ENCODE results near the gene SHMT2. TPM values are rescaled to one million over a fixed set of nuclear protein-coding genes. Genes with fewer than 3 reads are reported as not detected.
A peak's percentile ranks its signal among the peaks of the same experiment; 100 is the strongest.

Gene SHMT2
- total RNA-seq (10 to 100 TPM; 45.2 to 45.3 TPM), polyA plus RNA-seq (10 to 100 TPM; 27.3 to 31.2 (median 28.8) TPM), total RNA-seq (18.3 to 475 (median 40.6) reads per million in 6 experiments)

DNA sequence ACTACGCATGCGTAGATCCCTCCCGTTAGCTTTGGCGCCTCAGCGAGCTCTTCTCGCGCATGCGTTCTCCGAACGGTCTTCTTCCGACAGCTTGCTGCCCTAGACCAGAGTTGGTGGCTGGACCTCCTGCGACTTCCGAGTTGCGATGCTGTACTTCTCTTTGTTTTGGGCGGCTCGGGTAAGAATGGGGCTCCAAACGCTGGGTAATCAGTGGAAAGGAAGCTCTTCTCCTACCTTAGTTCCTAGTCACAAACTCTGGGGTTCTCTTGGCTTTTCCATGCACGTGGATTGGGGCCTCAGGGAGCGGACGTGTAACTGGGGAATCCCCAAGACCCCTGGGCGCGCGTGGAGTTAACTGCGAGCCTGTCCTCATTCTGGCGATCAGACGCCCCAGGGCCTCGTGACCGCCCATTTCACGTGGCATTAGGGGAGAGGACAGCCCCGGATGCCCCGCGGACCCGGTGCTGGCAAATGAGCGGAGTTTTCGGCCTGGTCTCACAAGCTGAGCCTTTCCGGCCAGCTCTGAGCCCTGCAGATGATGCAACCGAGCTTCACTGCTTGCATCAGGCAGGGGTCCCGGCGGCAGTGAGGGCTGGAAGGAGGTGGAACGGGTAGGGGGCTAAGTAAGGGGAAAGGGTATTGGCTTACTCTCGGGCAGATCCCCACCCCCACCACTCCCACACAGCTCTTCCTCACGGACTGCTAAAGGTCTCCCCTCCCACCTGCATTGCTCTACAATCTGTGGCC lies at the start of gene SHMT2:
Gene SHMT2, plus strand, starts transcription at position 78 of the 747 bp plus-strand sequence. Its CDS starts 68 bp downstream, at position 146.
- peak within 1 kb of the TSS; percentile 68 to 95 (median 88) for H3K27ac Mint-ChIP-seq

DNA sequence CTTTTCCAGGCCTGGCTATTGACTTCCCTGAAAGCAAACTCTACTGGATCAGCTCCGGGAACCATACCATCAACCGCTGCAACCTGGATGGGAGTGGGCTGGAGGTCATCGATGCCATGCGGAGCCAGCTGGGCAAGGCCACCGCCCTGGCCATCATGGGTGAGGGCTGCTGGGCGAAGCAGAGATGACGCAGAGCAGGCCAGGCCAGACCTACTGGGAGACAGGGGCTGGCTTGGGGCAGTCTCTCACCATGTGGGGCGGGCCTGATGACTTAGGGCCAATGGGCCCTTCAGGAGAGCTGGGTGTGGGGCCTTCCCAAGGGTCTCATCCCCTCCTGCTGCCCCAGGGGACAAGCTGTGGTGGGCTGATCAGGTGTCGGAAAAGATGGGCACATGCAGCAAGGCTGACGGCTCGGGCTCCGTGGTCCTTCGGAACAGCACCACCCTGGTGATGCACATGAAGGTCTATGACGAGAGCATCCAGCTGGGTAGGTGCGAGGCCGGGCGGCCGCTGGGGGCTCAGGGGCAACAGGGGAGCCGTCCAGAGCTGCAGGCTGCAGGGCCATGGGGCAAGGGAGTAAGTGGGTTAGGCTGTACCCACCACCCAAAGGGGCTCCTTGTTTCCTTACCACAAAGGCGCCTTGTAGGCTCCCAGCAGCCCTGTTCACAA lies 49.1 kb upstream of the SHMT2 start:
- H3K27ac Mint-ChIP-seq, result no peak overlapping the region
- ATAC-seq (no peak), DNase-seq (no peak)
- H3K9me3 Mint-ChIP-seq, result no peaks in the 10 kb centered on the region
- H3K36me3 Mint-ChIP-seq, result no peaks in the 10 kb centered on the region
- no peaks in the 10 kb centered on the region for H3K27me3 Mint-ChIP-seq
- peaks cover 3 to 8% (median 6%) of the 10 kb centered on the region in 4 donors for H3K4me1 Mint-ChIP-seq
- no peak overlapping the region for H3K4me3 Mint-ChIP-seq
- POLR2A ChIA-PET, result interaction anchor here (1.1 kb wide), 1 partner anchor 56 kb away, joined by 3 read pairs; no protein-coding TSS in a partner anchor

More for the DNA sequence above, at the start of gene SHMT2:
- peaks cover 16 to 33% (median 17%) of the 10 kb centered on the region in 5 donors for H3K27me3 Mint-ChIP-seq
- peak; percentile 36 to 66 for ATAC-seq
- H3K4me1 Mint-ChIP-seq, result peaks cover 29 to 69% (median 60%) of the 10 kb centered on the region in 4 donors
- peak within 1 kb of the TSS; percentile 90 to 98 (median 94) for H3K4me3 Mint-ChIP-seq
- peaks cover 0 to 2% (median 0%) of the 10 kb centered on the region in 9 donors for H3K9me3 Mint-ChIP-seq
- peaks cover 0 to 34% (median 21%) of the 10 kb centered on the region in 3 donors for H3K36me3 Mint-ChIP-seq
- DNase-seq, result peak; percentile 79 to 97 (median 90)
- POLR2A ChIA-PET, result interaction anchor here (0.6 to 4.7 kb wide), 8 partner anchors 10 to 1306 kb away, joined by 3 to 37 read pairs (median 4); partner anchors contain the start of gene NXPH4

DNA sequence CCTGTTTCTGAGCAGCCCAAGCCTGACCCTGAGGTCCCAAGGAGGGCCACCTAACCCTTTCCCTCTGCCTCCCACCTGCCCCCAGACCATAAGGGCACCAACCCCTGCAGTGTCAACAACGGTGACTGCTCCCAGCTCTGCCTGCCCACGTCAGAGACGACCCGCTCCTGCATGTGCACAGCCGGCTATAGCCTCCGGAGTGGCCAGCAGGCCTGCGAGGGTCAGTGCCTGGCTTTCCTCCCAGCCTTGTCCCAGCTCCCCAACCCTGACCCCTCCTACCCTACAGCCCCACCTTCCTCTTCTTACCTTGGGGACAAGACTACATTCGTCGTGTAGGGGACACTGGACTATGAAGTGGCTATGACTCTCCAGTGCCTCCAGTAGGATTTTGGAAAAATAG lies 48.4 kb upstream of the SHMT2 start:
- no peaks in the 10 kb centered on the region for H3K9me3 Mint-ChIP-seq
- no peak for DNase-seq
- peaks cover 2 to 7% (median 5%) of the 10 kb centered on the region in 4 donors for H3K4me1 Mint-ChIP-seq
- no peak for ATAC-seq
- no peaks in the 10 kb centered on the region for H3K36me3 Mint-ChIP-seq
- H3K4me3 Mint-ChIP-seq, result no peak overlapping the region
- H3K27me3 Mint-ChIP-seq, result no peaks in the 10 kb centered on the region
- H3K27ac Mint-ChIP-seq, result no peak overlapping the region
- POLR2A ChIA-PET, result no interaction called here

DNA sequence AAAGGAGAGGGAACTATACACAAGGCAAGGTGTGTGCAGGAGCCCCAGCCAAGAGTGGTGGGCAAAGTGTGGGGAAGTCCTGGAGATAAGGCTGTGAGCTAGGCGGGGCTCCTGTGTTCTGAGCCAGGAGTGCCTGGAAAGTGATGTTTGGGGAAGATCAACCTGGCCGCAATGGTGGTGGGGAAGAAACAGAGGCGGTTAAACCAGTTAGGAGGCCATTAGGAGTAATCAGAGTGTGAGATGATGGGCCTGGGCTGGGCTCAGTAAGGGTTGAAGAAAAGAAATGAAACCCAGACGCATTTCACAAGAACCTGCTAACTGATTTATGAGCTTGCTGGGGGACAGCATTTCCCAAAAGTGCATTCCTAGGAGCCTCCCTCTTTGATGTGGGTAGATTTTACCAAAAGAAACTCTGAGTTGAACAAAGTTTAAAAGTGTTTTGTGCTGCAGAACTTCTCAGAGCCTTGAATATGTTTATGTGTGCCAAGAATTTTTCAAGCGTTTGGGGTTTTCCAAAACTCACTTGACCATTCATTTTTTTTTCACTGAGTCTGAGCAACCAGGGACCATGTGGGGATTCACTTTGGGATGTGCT lies 47.9 kb upstream of the SHMT2 start:
- POLR2A ChIA-PET, result interaction anchor here (2.0 kb wide), 1 partner anchor 70 kb away, joined by 8 read pairs; the partner anchor contains the start of gene STAT6
- DNase-seq (no peak), ATAC-seq (no peak)
- Mint-ChIP-seq H3K27me3 (no peaks in the 10 kb centered on the region), H3K9me3 (no peaks in the 10 kb centered on the region), H3K27ac (no peak overlapping the region), H3K4me3 (no peak overlapping the region), H3K36me3 (no peaks in the 10 kb centered on the region), H3K4me1 (peaks cover 2 to 7% (median 5%) of the 10 kb centered on the region in 4 donors)

DNA sequence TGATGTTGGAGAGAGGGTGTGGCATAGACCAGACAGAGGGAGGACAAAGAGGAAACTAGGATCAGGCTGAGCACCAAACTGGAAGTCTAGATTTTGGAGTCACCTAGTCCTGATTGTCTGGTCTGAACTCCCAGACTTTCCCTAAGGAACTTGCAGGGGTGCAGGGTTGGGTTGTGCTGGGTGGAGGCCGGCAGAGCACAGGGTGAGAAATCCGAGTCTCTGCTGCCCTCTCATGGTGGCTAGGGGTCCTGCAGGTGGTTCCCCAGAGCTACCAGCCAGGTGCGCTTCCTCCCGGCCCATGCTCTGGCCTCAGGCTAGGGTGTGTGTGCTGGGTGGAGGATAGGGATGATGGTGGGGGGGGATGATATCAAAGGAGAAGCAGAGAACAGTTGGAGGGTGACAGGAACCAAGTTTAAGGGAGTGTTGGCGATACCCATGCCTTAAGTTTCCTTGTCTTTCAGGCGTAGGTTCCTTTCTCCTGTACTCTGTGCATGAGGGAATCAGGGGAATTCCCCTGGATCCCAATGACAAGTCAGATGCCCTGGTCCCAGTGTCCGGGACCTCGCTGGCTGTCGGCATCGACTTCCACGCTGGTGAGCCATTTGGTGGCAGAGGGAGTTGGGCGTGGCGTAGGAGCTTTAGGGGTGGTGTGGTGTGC lies 46.5 kb upstream of the SHMT2 start:
- peaks cover 2 to 7% (median 5%) of the 10 kb centered on the region in 4 donors for H3K4me1 Mint-ChIP-seq
- no peaks in the 10 kb centered on the region for H3K27me3 Mint-ChIP-seq
- no peak overlapping the region for H3K4me3 Mint-ChIP-seq
- POLR2A ChIA-PET, result interaction anchor here (0.9 to 2.0 kb wide), 3 partner anchors 56 to 71 kb away, joined by 3 to 8 read pairs (median 4); partner anchors contain the start of gene STAT6
- H3K27ac Mint-ChIP-seq, result peak overlapping the region in 2 of 10 donors; percentile 48 to 62
- peak; percentile 99 to 100 for ATAC-seq
- no peaks in the 10 kb centered on the region for H3K9me3 Mint-ChIP-seq
- peaks cover 0 to 2% (median 0%) of the 10 kb centered on the region in 3 donors for H3K36me3 Mint-ChIP-seq
- DNase-seq, result peak; percentile 57 to 83 (median 76)

DNA sequence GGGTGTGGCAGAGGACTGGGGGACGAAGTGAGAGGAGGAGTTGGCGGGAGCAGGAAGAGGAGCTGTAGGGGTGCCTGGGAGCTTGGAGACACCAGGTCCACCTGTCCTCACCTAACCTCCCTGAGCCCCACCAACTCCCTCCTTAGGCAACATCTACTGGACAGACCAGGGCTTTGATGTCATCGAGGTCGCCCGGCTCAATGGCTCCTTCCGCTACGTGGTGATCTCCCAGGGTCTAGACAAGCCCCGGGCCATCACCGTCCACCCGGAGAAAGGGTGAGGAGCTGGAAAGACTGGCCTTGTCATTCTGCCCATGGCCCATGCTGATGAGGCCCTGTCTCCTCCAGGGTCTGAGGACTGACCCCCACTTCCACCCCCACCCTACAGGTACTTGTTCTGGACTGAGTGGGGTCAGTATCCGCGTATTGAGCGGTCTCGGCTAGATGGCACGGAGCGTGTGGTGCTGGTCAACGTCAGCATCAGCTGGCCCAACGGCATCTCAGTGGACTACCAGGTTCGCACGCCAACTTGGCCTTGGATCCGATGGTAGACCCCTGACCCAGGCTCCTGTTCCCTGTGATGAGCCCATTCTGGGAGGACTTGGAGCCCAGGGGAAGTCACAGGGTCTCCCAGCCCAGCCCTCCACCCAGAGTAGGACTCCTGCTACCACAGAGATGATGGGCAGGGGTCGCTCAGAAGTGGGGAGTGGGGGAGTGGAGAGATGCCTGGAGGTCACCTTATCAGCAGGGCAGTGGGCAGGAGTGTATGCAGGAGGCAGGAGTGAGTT lies 45.4 kb upstream of the SHMT2 start:
- DNase-seq (no peak), ATAC-seq (no peak)
- no peaks in the 10 kb centered on the region for H3K27me3 Mint-ChIP-seq
- POLR2A ChIA-PET, result interaction anchor here (0.5 to 2.2 kb wide), 4 partner anchors 57 to 498 kb away, joined by 3 to 7 read pairs (median 4); no protein-coding TSS in a partner anchor
- peak overlapping the region in 1 of 10 donors; percentile 17 for H3K27ac Mint-ChIP-seq
- peaks cover 2 to 7% (median 5%) of the 10 kb centered on the region in 4 donors for H3K4me1 Mint-ChIP-seq
- no peaks in the 10 kb centered on the region for H3K9me3 Mint-ChIP-seq
- peaks cover 0 to 2% (median 0%) of the 10 kb centered on the region in 3 donors for H3K36me3 Mint-ChIP-seq
- no peak overlapping the region for H3K4me3 Mint-ChIP-seq

DNA sequence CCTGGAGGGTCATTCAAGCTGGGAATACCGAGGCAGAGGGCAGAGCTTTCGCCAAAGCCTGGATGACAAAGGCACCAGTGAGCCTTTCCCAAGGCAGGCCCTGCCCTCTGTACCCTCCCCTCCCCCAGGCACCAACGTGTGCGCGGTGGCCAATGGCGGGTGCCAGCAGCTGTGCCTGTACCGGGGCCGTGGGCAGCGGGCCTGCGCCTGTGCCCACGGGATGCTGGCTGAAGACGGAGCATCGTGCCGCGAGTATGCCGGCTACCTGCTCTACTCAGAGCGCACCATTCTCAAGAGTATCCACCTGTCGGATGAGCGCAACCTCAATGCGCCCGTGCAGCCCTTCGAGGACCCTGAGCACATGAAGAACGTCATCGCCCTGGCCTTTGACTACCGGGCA lies 44.1 kb upstream of the SHMT2 start:
- no peaks in the 10 kb centered on the region for H3K27me3 Mint-ChIP-seq
- no peak overlapping the region for H3K27ac Mint-ChIP-seq
- no peak for DNase-seq
- POLR2A ChIA-PET, result interaction anchor here (2.2 kb wide), 1 partner anchor 61 kb away, joined by 7 read pairs; no protein-coding TSS in a partner anchor
- peaks cover 2 to 7% (median 5%) of the 10 kb centered on the region in 4 donors for H3K4me1 Mint-ChIP-seq
- H3K9me3 Mint-ChIP-seq, result no peaks in the 10 kb centered on the region
- H3K4me3 Mint-ChIP-seq, result no peak overlapping the region
- peaks cover 0 to 2% (median 0%) of the 10 kb centered on the region in 3 donors for H3K36me3 Mint-ChIP-seq
- ATAC-seq, result no peak

DNA sequence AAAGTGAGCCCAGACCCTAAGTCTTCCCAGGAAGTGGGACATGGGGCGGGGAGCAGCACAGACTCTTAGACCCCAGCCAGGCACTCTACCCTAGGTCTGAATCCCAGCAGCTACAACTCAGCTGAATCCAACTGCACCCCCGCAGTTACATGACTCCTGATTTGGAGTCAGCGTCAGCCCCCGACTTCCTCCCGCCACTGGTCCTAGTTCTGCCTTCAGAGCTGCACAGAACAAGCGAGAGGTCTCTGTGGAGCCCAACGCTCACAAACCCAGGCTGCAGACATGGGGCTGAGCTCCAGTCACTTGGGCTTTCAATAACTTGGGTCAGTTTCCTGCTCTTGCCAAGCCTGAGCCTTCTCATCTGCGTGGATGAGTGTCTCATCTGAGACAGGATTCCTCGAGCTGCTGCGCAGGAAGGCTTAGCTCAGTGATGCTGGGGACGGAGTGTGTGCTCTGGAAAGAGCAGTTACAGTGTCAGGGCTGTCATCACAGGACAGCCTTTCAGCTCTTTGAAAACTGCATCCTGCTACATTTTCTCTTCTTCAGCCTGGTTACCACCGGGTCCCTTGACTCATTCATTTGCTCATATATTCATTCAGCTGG lies 43.5 kb upstream of the SHMT2 start:
- Mint-ChIP-seq H3K36me3 (peaks cover 0 to 2% (median 0%) of the 10 kb centered on the region in 3 donors), H3K27ac (no peak overlapping the region), H3K9me3 (no peaks in the 10 kb centered on the region), H3K4me1 (peaks cover 2 to 7% (median 5%) of the 10 kb centered on the region in 4 donors), H3K27me3 (no peaks in the 10 kb centered on the region), H3K4me3 (no peak overlapping the region)
- POLR2A ChIA-PET, result interaction anchor here (2.2 kb wide), 1 partner anchor 62 kb away, joined by 7 read pairs; no protein-coding TSS in a partner anchor
- ATAC-seq (no peak), DNase-seq (no peak)

DNA sequence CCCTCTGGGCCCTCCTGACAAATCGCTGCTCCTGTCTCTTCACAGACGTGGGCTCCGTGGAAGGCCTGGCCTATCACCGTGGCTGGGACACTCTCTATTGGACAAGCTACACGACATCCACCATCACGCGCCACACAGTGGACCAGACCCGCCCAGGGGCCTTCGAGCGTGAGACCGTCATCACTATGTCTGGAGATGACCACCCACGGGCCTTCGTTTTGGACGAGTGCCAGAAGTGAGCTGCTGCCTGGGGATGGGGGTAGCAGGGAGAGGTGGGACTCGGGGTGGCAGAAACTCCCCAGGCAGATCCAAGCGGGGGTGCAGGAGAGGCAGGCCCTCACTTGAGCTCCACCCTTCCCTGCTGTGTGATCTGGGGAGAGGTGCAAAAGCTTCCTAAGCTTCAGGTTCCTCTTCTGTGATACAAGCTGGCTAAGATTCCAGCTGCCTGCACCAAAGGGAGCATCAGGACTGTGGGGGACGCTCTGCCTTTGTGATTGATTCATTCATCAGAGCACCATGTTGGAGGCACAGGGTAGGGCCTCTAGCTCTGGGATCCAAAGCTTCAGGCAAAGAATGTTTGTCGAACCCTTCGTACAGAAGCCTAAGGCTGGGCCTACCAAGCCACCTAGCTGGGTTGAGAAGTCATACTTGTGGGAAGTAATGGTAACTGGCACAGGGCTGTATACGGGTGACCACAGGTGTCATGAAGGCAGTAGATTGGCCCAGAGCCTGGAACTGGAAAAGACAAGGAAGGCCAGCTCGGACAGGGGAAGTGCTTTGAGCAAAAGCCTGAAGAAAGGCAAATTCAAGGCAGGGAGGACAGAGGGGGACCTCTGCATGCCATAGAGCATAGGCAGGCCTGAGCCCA lies 42.1 kb upstream of the SHMT2 start:
- DNase-seq (no peak), ATAC-seq (no peak)
- Mint-ChIP-seq H3K36me3 (peaks cover 0 to 2% (median 0%) of the 10 kb centered on the region in 3 donors), H3K4me3 (no peak overlapping the region), H3K27me3 (no peaks in the 10 kb centered on the region), H3K4me1 (peaks cover 2 to 7% (median 5%) of the 10 kb centered on the region in 4 donors), H3K9me3 (no peaks in the 10 kb centered on the region), H3K27ac (peak overlapping the region in 3 of 10 donors; percentile 19 to 47 (median 32))
- POLR2A ChIA-PET, result no interaction called here

DNA sequence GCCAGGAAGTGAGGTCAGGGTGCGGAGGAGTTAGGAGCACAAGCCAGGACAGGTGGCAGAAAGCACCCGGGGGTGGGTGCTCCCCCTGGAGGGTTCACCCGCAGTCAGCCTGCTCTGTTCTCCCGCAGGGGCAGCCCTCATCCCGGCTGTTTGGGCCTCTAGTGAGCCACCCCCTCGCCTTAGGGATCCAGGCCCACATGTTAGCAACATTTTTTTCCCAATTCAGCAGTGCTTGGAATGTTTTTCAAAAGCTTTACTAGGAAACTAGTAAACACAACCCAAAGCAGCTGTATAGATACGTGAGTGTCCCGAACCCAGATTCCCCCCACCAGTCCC lies 41.5 kb upstream of the SHMT2 start:
- POLR2A ChIA-PET, result no interaction called here

More for the DNA sequence above, 41.5 kb upstream of the SHMT2 start:
- Mint-ChIP-seq H3K36me3 (peaks cover 0 to 2% (median 0%) of the 10 kb centered on the region in 3 donors), H3K4me3 (no peak overlapping the region), H3K4me1 (peaks cover 0 to 3% (median under 1%) of the 10 kb centered on the region in 4 donors), H3K27ac (peak overlapping the region in 1 of 10 donors; percentile 32), H3K9me3 (no peaks in the 10 kb centered on the region), H3K27me3 (no peaks in the 10 kb centered on the region)
- no peak for ATAC-seq
- no peak for DNase-seq
